H9 (cell line): ENCODE measurements around the gene FGF6. TPM values are rescaled to one million over a fixed set of nuclear protein-coding genes. Genes with fewer than 3 reads are reported as not detected.

ENCODE experiments used
- DNase-seq: peaks from one replicate; pipeline ENCODE4 v3.0.0-alpha.2; 2017
- H2AFZ ChIP-seq: one replicate; pipeline ENCODE4 v1.6.1; 2013; ENCODE audit warnings: mild to moderate bottlenecking, low read length, control low read depth, moderate library complexity
- H2AK5ac ChIP-seq: 2 replicates; pipeline ENCODE4 v1.6.1; 2013; ENCODE audit warnings: low read length, control low read depth, mixed read lengths; ENCODE audit not compliant: insufficient read length
- H2BK120ac ChIP-seq: one replicate; pipeline ENCODE4 v1.6.1; 2013; ENCODE audit warnings: low read depth, mild to moderate bottlenecking, low read length, control low read depth, inconsistent platforms; ENCODE audit not compliant: poor library complexity, severe bottlenecking
- H2BK12ac ChIP-seq: 2 replicates; pipeline ENCODE4 v1.6.1; 2013; ENCODE audit warnings: low read length, control low read depth, mixed read lengths, low read depth; ENCODE audit not compliant: insufficient read length
- H2BK15ac ChIP-seq: 2 replicates; pipeline ENCODE4 v1.6.1; 2013; ENCODE audit warnings: low read depth, low read length, control low read depth
- H2BK20ac ChIP-seq: one replicate; pipeline ENCODE4 v1.6.1; 2013; ENCODE audit warnings: low read depth, mild to moderate bottlenecking, low read length, control low read depth, inconsistent platforms; ENCODE audit not compliant: poor library complexity, severe bottlenecking
- H2BK5ac ChIP-seq: 2 replicates; pipeline ENCODE4 v1.6.1; 2013; ENCODE audit warnings: low read length, control low read depth, mixed read lengths; ENCODE audit not compliant: insufficient read length
- H3K14ac ChIP-seq: 2 replicates; pipeline ENCODE4 v1.6.1; 2013; ENCODE audit warnings: low read length, control low read depth; ENCODE audit not compliant: insufficient read depth
- H3K18ac ChIP-seq: 2 replicates; pipeline ENCODE4 v1.6.1; 2013; ENCODE audit warnings: low read depth, mild to moderate bottlenecking, mixed read lengths, low read length, control low read depth; ENCODE audit not compliant: insufficient read length
- H3K23ac ChIP-seq: 2 replicates; pipeline ENCODE4 v1.6.1; 2013; ENCODE audit warnings: low read length, control low read depth, mixed read lengths, low read depth; ENCODE audit not compliant: insufficient read length
- H3K23me2 ChIP-seq: 2 replicates; pipeline ENCODE4 v1.6.1; 2013; ENCODE audit warnings: low read depth, mild to moderate bottlenecking, mixed read lengths, low read length, control low read depth; ENCODE audit not compliant: insufficient read length, poor library complexity, severe bottlenecking
- H3K27ac ChIP-seq: 2 replicates; pipeline ENCODE4 v1.5.1; 2013; ENCODE audit warnings: low read length, control low read depth, mixed read lengths, low read depth; ENCODE audit not compliant: insufficient read length
- H3K27me3 ChIP-seq: 2 replicates; pipeline ENCODE4 v1.6.1; 2013; ENCODE audit warnings: low read length, control low read depth, inconsistent platforms; ENCODE audit not compliant: insufficient read depth
- H3K4ac ChIP-seq: 2 replicates; pipeline ENCODE4 v1.6.1; 2013; ENCODE audit warnings: low read depth, mild to moderate bottlenecking, control low read depth, inconsistent platforms, low read length, moderate library complexity
- H3K4me1 ChIP-seq: 2 replicates; pipeline ENCODE4 v1.6.1; 2013; ENCODE audit warnings: low read length, control low read depth, inconsistent platforms; ENCODE audit not compliant: insufficient read depth
- H3K4me2 ChIP-seq: 2 replicates; pipeline ENCODE4 v1.6.1; 2013; ENCODE audit warnings: low read length, control low read depth, mixed read lengths; ENCODE audit not compliant: insufficient read length, insufficient read depth
- H3K56ac ChIP-seq: 2 replicates; pipeline ENCODE4 v1.6.1; 2013; ENCODE audit warnings: low read depth, mild to moderate bottlenecking, mixed read lengths, low read length, control low read depth; ENCODE audit not compliant: insufficient read length
- H3K79me1 ChIP-seq: 2 replicates; pipeline ENCODE4 v1.6.1; 2013; ENCODE audit warnings: low read depth, mild to moderate bottlenecking, moderate library complexity, low read length, control low read depth, inconsistent platforms; ENCODE audit not compliant: insufficient read depth, poor library complexity, severe bottlenecking
- H3K79me2 ChIP-seq: 2 replicates; pipeline ENCODE4 v1.6.1; 2013; ENCODE audit warnings: low read length, control low read depth, inconsistent platforms; ENCODE audit not compliant: insufficient read depth
- H3K9ac ChIP-seq: 2 replicates; pipeline ENCODE4 v1.6.1; 2013; ENCODE audit warnings: low read length, control low read depth, mixed read lengths; ENCODE audit not compliant: insufficient read length; ENCODE audit errors: extremely low read depth
- H3K9me3 ChIP-seq: one replicate; pipeline ENCODE4 v1.6.1; 2013; ENCODE audit warnings: low read depth, low read length, inconsistent platforms; ENCODE audit not compliant: control insufficient read depth
- H3T11ph ChIP-seq: one replicate; pipeline ENCODE4 v1.6.1; 2013; ENCODE audit warnings: mild to moderate bottlenecking, low read length, control low read depth, inconsistent platforms
- H4K20me1 ChIP-seq: one replicate; pipeline ENCODE4 v1.6.1; 2013; ENCODE audit not compliant: control insufficient read depth, insufficient read length, insufficient read depth
- H4K5ac ChIP-seq: 2 replicates; pipeline ENCODE4 v1.6.1; 2013; ENCODE audit warnings: low read depth, mild to moderate bottlenecking, mixed read lengths, low read length, control low read depth; ENCODE audit not compliant: insufficient read length
- H4K8ac ChIP-seq: replicated peaks from 2 replicates; pipeline ENCODE4 v1.6.1; 2013; ENCODE audit warnings: low read length, control low read depth, mixed read lengths, low read depth; ENCODE audit not compliant: insufficient read length
- H4K91ac ChIP-seq: 2 replicates; pipeline ENCODE4 v1.6.1; 2013; ENCODE audit warnings: low read depth, mild to moderate bottlenecking, moderate library complexity, mixed read lengths, low read length, control low read depth; ENCODE audit not compliant: insufficient read length
- H3K27ac Mint-ChIP-seq, 3 experiments: 2 replicates in 2 of 3; 3 replicates in 1 of 3; pipeline ENCODE4 v1.8.0; 2020 to 2021; ENCODE audit warnings: mixed read lengths in 3 of 3, mild to moderate bottlenecking in 1 of 3, moderate library complexity in 1 of 3
- H3K27me3 Mint-ChIP-seq: 2 replicates; pipeline ENCODE4 v1.8.0; 2021; ENCODE audit warnings: low read depth, mild to moderate bottlenecking, moderate library complexity, mixed read lengths
- H3K36me3 Mint-ChIP-seq, 3 experiments: 2 replicates in 2 of 3; 3 replicates in 1 of 3; pipeline ENCODE4 v1.8.0; 2020 to 2021; ENCODE audit warnings: low read depth in 3 of 3, mixed read lengths in 3 of 3; ENCODE audit not compliant: insufficient read depth in 1 of 3
- H3K4me1 Mint-ChIP-seq, 2 experiments: 2 replicates each; pipeline ENCODE4 v1.8.0; 2020; ENCODE audit warnings: mixed read lengths in 2 of 2
- H3K4me3 Mint-ChIP-seq, 2 experiments: 2 replicates in 1 of 2; 3 replicates in 1 of 2; pipeline ENCODE4 v1.8.0; 2020 to 2021; ENCODE audit warnings: mild to moderate bottlenecking in 2 of 2, mixed read lengths in 2 of 2, moderate library complexity in 1 of 2
- H3K9me3 Mint-ChIP-seq, 2 experiments: 2 replicates in 1 of 2; 3 replicates in 1 of 2; pipeline ENCODE4 v1.8.0; 2020; ENCODE audit warnings: mild to moderate bottlenecking in 2 of 2, mixed read lengths in 2 of 2, moderate library complexity in 1 of 2
- CTCF ChIP-seq: fragments of 200-600 bp; sonication (generic); conservative IDR thresholded peaks from 3 replicates; pipeline ENCODE4 v1.8.0; 2021; ENCODE audit warnings: antibody characterized with exemption, mild to moderate bottlenecking
- WGBS: extraction: QIAGEN DNeasy Blood & Tissue Kit; methylation state at CpG from one replicate; pipeline ENCODE4 v1.1.7; 2013; ENCODE audit warnings: missing lambda C conversion rate, low lambda C conversion rate, mixed read lengths; ENCODE audit not compliant: insufficient read length; ENCODE audit errors: extremely low coverage; 5-methylcytosine and 5-hydroxymethylcytosine counted together
- total RNA-seq: library from RNA; stranded (reverse); gene quantifications from 2 replicates; pipeline ENCODE4 v1.2.1, GENCODE V29; 2021

FGF6 gene
- total RNA-seq, 1 experiment from 2014 or later: not detected

- no peak overlapping the region for H2BK20ac ChIP-seq
- no peak overlapping the region for H4K8ac ChIP-seq
- no peak overlapping the region for H3K4ac ChIP-seq
- no peaks in the 10 kb centered on the region for H3K9me3 Mint-ChIP-seq
- H4K5ac ChIP-seq: no peak overlapping the region
- H3K36me3 Mint-ChIP-seq: no peaks in the 10 kb centered on the region
- no peak overlapping the region for H2BK12ac ChIP-seq
- no peaks in the 10 kb centered on the region for H3K23me2 ChIP-seq
- no peak overlapping the region for H2BK5ac ChIP-seq
- H3K4me2 ChIP-seq: no peak overlapping the region
- no peak overlapping the region for H3K27ac ChIP-seq
- no peak overlapping the region for H3K56ac ChIP-seq
- H3K79me1 ChIP-seq: no peaks in the 10 kb centered on the region
- no peak overlapping the region for H2AFZ ChIP-seq
- H2BK15ac ChIP-seq: no peak overlapping the region
- H2BK120ac ChIP-seq: no peak overlapping the region
- H3K23ac ChIP-seq: no peak overlapping the region
- peaks cover 5 to 11% of the 10 kb centered on the region in 2 experiments for H3K4me1 Mint-ChIP-seq
- H3K9me3 ChIP-seq: no peaks in the 10 kb centered on the region
- H3K27ac Mint-ChIP-seq: no peak overlapping the region
- H3K14ac ChIP-seq: no peak overlapping the region
- no peaks in the 10 kb centered on the region for H3K4me1 ChIP-seq
- peaks cover 2% of the 10 kb centered on the region for H4K20me1 ChIP-seq
- H3T11ph ChIP-seq: no peak overlapping the region
- no peak overlapping the region for H2AK5ac ChIP-seq
- H3K18ac ChIP-seq: no peak overlapping the region
- TF ChIP-seq CTCF: no peak
- H3K27me3 ChIP-seq: no peaks in the 10 kb centered on the region
- peaks cover 7% of the 10 kb centered on the region for H3K27me3 Mint-ChIP-seq
- no peaks in the 10 kb centered on the region for H3K79me2 ChIP-seq
- no peak overlapping the region for H3K4me3 Mint-ChIP-seq
- DNase-seq: no peak
- 100% methylated on average over 1 of the region's 5 CpGs for WGBS
- no peak overlapping the region for H3K9ac ChIP-seq
- no peak overlapping the region for H4K91ac ChIP-seq
Measured at GRCh38 chr12:4417936-4418335, 27.7 kb downstream of the FGF6 start.
